Right forelimb (tissue), 1 donor: ENCODE measurements around the gene TAT.

ENCODE experiments used
- DNase-seq: peaks from one replicate; pipeline ENCODE4 v3.0.0-alpha.2; 2018

Gene TAT

GRCh38 chr16:71536752-71537499 is 40.0 kb downstream of the TAT start:
- DNase-seq = no peak

DNA sequence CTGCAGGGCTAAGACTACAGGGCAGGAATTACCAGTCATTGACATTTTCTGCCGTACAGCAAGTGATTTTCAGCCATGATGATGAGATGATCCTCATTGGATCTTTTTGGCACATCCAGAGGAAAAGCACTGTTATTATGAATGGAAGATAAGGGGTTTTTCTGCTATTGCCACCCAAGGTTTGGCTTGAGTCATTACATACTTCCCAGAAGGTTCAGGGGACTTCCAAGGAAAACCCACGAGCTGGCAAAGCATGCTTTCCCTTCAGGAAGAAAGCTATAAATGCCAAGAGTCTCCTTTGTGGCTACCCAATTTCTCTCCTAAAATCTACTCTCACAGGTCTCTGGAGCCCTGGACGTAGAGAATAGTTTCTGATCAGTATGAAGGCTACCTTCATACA is 44.5 kb downstream of the TAT start:
- DNase-seq = no peak

GRCh38 chr16:71528863-71529262 is 48.0 kb downstream of the TAT start:
- no peak for DNase-seq

GRCh38 chr16:71528257-71528656 is 48.6 kb downstream of the TAT start:
- DNase-seq = no peak

- no peak for DNase-seq
These were observed 50.7 kb downstream of the TAT start, which contains the start of gene CHST4 for GRCh38 chr16:71526111-71526631. CHST4 (plus strand) TSS chr16:71526426; CDS start chr16:71536678, 10,252 bp downstream.

- DNase-seq = no peak
These were observed 52.0 kb downstream of the TAT start for GRCh38 chr16:71524566-71525553.

DNA sequence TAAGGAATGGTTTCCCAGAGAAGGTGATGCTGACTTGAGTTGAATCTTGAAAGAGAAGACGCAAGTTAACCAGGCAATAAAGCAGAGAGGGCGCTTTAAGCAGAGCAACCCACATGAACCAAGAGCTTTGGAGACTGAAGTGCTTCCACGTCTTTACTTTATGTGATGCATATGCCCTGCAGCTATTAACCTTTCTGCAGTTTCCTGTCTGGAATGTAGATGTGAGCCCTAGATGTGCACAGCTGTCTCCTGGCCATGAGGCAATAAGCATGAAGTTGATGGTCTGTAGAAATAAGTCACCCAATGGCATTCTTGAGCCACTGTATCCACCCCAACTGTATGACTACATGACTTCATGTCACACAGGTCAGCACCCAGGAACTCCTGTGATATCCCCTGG is 56.3 kb downstream of the TAT start:
- no peak for DNase-seq
